OCI-LY7 (cell line): ENCODE data around the gene S100A3.

Source experiments
- CTCF ChIP-seq: fragments of 200-600 bp; sonication (generic); conservative IDR thresholded peaks from 2 replicates; pipeline ENCODE4 v1.5.1; 2014; ENCODE audit warnings: mild to moderate bottlenecking, antibody characterized with exemption, low read length, moderate library complexity, mixed read lengths
- EZH2phosphoT487 ChIP-seq: fragments of 200-600 bp; sonication (generic); IDR thresholded peaks from 2 replicates; pipeline ENCODE4 v1.6.1; 2018; ENCODE audit warnings: low read depth, borderline replicate concordance, mild to moderate bottlenecking, mixed run types, antibody characterized with exemption, low read length, moderate library complexity, mixed read lengths

- peak; percentile 93 for TF ChIP-seq CTCF
- TF ChIP-seq EZH2phosphoT487, result no peak
Measured at GRCh38 chr1:153509729-153510354, 39.2 kb downstream of the S100A3 start.
